ENCODE results near the gene PLD2.

- TF ChIP-seq CTCF (IDR thresholded peaks at IDR 0.05) (no peak), EZH2 (IDR thresholded peaks at IDR 0.05; ENCODE audit: borderline replicate concordance, insufficient read depth, low read depth, low read length, poor library complexity, severe bottlenecking) (no peak)
Observed at GRCh38 chr17:4845118-4845517, 38.2 kb downstream of the PLD2 start.

Measured in B cell (primary cell).